ENCODE results near the gene KCTD1. TPM values are rescaled to one million over a fixed set of nuclear protein-coding genes. Genes with fewer than 3 reads are reported as not detected.

The KCTD1 gene
- total and polyA plus RNA-seq, 2 donors (not counting 1 experiment from before 2014, with no cell fraction given): 2.3 to 5.0 TPM

- TF ChIP-seq EZH2 (IDR thresholded peaks at IDR 0.05; ENCODE audit: borderline replicate concordance, insufficient read depth, low read depth, low read length, poor library complexity, severe bottlenecking) (no peak), CTCF (IDR thresholded peaks at IDR 0.05) (no peak)
- no peaks in the 10 kb centered on the region for H4K20me1 ChIP-seq (ENCODE audit: control insufficient read depth, insufficient read depth, low read length, poor library complexity, severe bottlenecking)
- Mint-ChIP-seq H3K9me3 (ENCODE audit: insufficient read depth) (no peaks in the 10 kb centered on the region), H3K27me3 (no peaks in the 10 kb centered on the region), H3K4me3 (no peak overlapping the region), H3K27ac (no peak overlapping the region), H3K4me1 (no peaks in the 10 kb centered on the region)
- POLR2A ChIA-PET: no interaction called here
- H3K9ac ChIP-seq (ENCODE audit: low read length): no peak overlapping the region
- no peaks in the 10 kb centered on the region for H3K79me2 ChIP-seq (ENCODE audit: control insufficient read depth, insufficient read depth, low read length)
- H3K9me3 ChIP-seq (ENCODE audit: control extremely low read depth in 1 of 3, control insufficient read depth in 2 of 3, insufficient read depth in 1 of 3, low read length in 2 of 3): no peaks in the 10 kb centered on the region
- DNase-seq (no peak), ATAC-seq (ENCODE audit: low read depth) (no peak)
- WGBS (ENCODE audit: insufficient coverage): 70% methylated on average over 3 of the region's 4 CpGs
- H3K27ac ChIP-seq (ENCODE audit: low read length in 2 of 2): no peak overlapping the region
- intact Hi-C loops (cut with micrococcal nuclease): no loop called here
- no peaks in the 10 kb centered on the region for H3K4me1 ChIP-seq (ENCODE audit: control insufficient read depth in 2 of 2, insufficient read depth in 2 of 2, low read length in 2 of 2)
- H2AFZ ChIP-seq (ENCODE audit: insufficient read depth, low read depth, low read length, poor library complexity, severe bottlenecking): no peak overlapping the region
- H3K36me3 ChIP-seq (replicated peaks in 1 of 2; ENCODE audit: control extremely low read depth in 1 of 2, control insufficient read depth in 1 of 2, extremely low read depth in 1 of 2, insufficient read depth in 2 of 2, low read length in 1 of 2): no peaks in the 10 kb centered on the region
- H3K4me3 ChIP-seq (ENCODE audit: control extremely low read depth in 1 of 5, extremely low read depth in 1 of 5, insufficient read depth in 1 of 5, low read depth in 2 of 5, low read length in 4 of 5): no peak overlapping the region
- H3K27me3 ChIP-seq (replicated peaks in 1 of 4; ENCODE audit: control extremely low read depth in 1 of 4, control insufficient read depth in 3 of 4, insufficient read depth in 4 of 4, low read length in 3 of 4): no peaks in the 10 kb centered on the region
- CTCF ChIA-PET: no interaction called here
- H3K4me2 ChIP-seq (replicated peaks; ENCODE audit: low read depth, low read length, poor library complexity, severe bottlenecking): no peak overlapping the region
Observed at GRCh38 chr18:26524504-26525351, 23.6 kb downstream of the KCTD1 start.

- intact Hi-C loops (cut with micrococcal nuclease): no loop called here
- Mint-ChIP-seq H3K27ac (no peak overlapping the region), H3K27me3 (no peaks in the 10 kb centered on the region), H3K4me1 (no peaks in the 10 kb centered on the region), H3K9me3 (ENCODE audit: insufficient read depth) (no peaks in the 10 kb centered on the region), H3K4me3 (no peak overlapping the region)
- H3K4me3 ChIP-seq (ENCODE audit: control extremely low read depth in 1 of 5, extremely low read depth in 1 of 5, insufficient read depth in 1 of 5, low read depth in 2 of 5, low read length in 4 of 5): no peak overlapping the region
- H3K27ac ChIP-seq (ENCODE audit: low read length in 2 of 2): no peak overlapping the region
- H3K4me2 ChIP-seq (replicated peaks; ENCODE audit: low read depth, low read length, poor library complexity, severe bottlenecking): no peak overlapping the region
- WGBS (ENCODE audit: insufficient coverage): 100% methylated on average over 1 of the region's 2 CpGs
- POLR2A ChIA-PET: no interaction called here
- no peaks in the 10 kb centered on the region for H3K4me1 ChIP-seq (ENCODE audit: control insufficient read depth in 2 of 2, insufficient read depth in 2 of 2, low read length in 2 of 2)
- no peaks in the 10 kb centered on the region for H3K9me3 ChIP-seq (ENCODE audit: control extremely low read depth in 1 of 3, control insufficient read depth in 2 of 3, insufficient read depth in 1 of 3, low read length in 2 of 3)
- no peaks in the 10 kb centered on the region for H3K36me3 ChIP-seq (replicated peaks in 1 of 2; ENCODE audit: control extremely low read depth in 1 of 2, control insufficient read depth in 1 of 2, extremely low read depth in 1 of 2, insufficient read depth in 2 of 2, low read length in 1 of 2)
- no peak for ATAC-seq (ENCODE audit: low read depth)
- TF ChIP-seq CTCF (IDR thresholded peaks at IDR 0.05) (no peak), EZH2 (IDR thresholded peaks at IDR 0.05; ENCODE audit: borderline replicate concordance, insufficient read depth, low read depth, low read length, poor library complexity, severe bottlenecking) (no peak)
- no peak overlapping the region for H3K9ac ChIP-seq (ENCODE audit: low read length)
- H3K27me3 ChIP-seq (replicated peaks in 1 of 4; ENCODE audit: control extremely low read depth in 1 of 4, control insufficient read depth in 3 of 4, insufficient read depth in 4 of 4, low read length in 3 of 4): no peaks in the 10 kb centered on the region
- H3K79me2 ChIP-seq (ENCODE audit: control insufficient read depth, insufficient read depth, low read length): no peaks in the 10 kb centered on the region
- H4K20me1 ChIP-seq (ENCODE audit: control insufficient read depth, insufficient read depth, low read length, poor library complexity, severe bottlenecking): no peaks in the 10 kb centered on the region
- DNase-seq: no peak
- H2AFZ ChIP-seq (ENCODE audit: insufficient read depth, low read depth, low read length, poor library complexity, severe bottlenecking): no peak overlapping the region
- CTCF ChIA-PET: no interaction called here
Observed at GRCh38 chr18:26524002-26524401, 24.4 kb downstream of the KCTD1 start.

All from B cell (primary cell).